SK-N-SH (cell line): Measurements from ENCODE around the gene NPAS3. TPM values are rescaled to one million over a fixed set of nuclear protein-coding genes. Genes with fewer than 3 reads are reported as not detected.

Experiments used
- CTCF ChIA-PET: fragments of 300-600, 350-600 bp; formaldehyde crosslinking; extraction: SDS; loops from one replicate; lab custom pipeline; 2021; lab: Yijun Ruan, JAX
- POLR2A ChIA-PET: fragments of 350-600 bp; sonication (Branson Sonifier 250); formaldehyde crosslinking; extraction: SDS; loops from one replicate; lab custom pipeline; 2020; ENCODE audit warnings: antibody characterized with exemption, inconsistent platforms; lab: Yijun Ruan, JAX
- DNase-seq: peaks from one replicate; pipeline ENCODE4 v3.0.0; 2012
- H2AFZ ChIP-seq: fragments of 200-600 bp; sonication (generic); 2 replicates; pipeline ENCODE4 v1.8.1; 2016; ENCODE audit warnings: antibody characterized with exemption, mild to moderate bottlenecking, low read depth
- H3F3A ChIP-seq: fragments of 200-600 bp; sonication (generic); replicated peaks from 2 replicates; pipeline ENCODE3; 2016; ENCODE audit warnings: antibody characterized with exemption, mild to moderate bottlenecking; ENCODE audit not compliant: insufficient read depth
- H3K27ac ChIP-seq, 2 experiments: fragments of 200-500 bp in 1 of 2; fragments of 200-600 bp in 1 of 2; sonication (Bioruptor generic) in 1 of 2; sonication (generic), shearing (Covaris generic) in 1 of 2; 2 replicates each; pipeline versions ENCODE4 v1.5.1 to v1.6.1; 2014 to 2016; ENCODE audit warnings: low read depth in 2 of 2, inconsistent platforms in 1 of 2, low read length in 1 of 2, mild to moderate bottlenecking in 1 of 2, mixed read lengths in 1 of 2
- H3K27me3 ChIP-seq: fragments of 200-600 bp; sonication (generic), shearing (Covaris generic); 2 replicates; pipeline ENCODE4 v1.6.1; 2016; ENCODE audit warnings: mixed run types; ENCODE audit not compliant: insufficient read depth
- H3K36me3 ChIP-seq, 2 experiments: fragments of 200-500 bp in 1 of 2; fragments of 200-600 bp in 1 of 2; sonication (Bioruptor generic) in 1 of 2; sonication (generic) in 1 of 2; replicated peaks in 1 of 2; 2 replicates each; pipeline versions ENCODE3 to v1.5.1; 2014 to 2016; ENCODE audit warnings: low read length in 1 of 2, mild to moderate bottlenecking in 1 of 2; ENCODE audit not compliant: insufficient read depth in 2 of 2, control insufficient read depth in 1 of 2
- H3K4me1 ChIP-seq, 2 experiments: fragments of 200-500 bp in 1 of 2; fragments of 200-600 bp in 1 of 2; sonication (Bioruptor generic) in 1 of 2; sonication (generic), shearing (Covaris generic) in 1 of 2; 2 replicates each; pipeline versions ENCODE4 v1.5.1 to v1.6.1; 2014 to 2016; ENCODE audit warnings: low read depth in 1 of 2, low read length in 1 of 2, mixed run types in 1 of 2; ENCODE audit not compliant: insufficient read depth in 2 of 2, control insufficient read depth in 1 of 2
- H3K4me2 ChIP-seq: fragments of 200-600 bp; sonication (generic), shearing (Covaris generic); 2 replicates; pipeline ENCODE4 v1.6.1; 2017; ENCODE audit warnings: mixed run types
- H3K4me3 ChIP-seq, 2 experiments: fragments of 200-500 bp in 1 of 2; fragments of 200-600 bp in 1 of 2; sonication (Bioruptor generic) in 1 of 2; sonication (generic), shearing (Covaris generic) in 1 of 2; 2 replicates each; pipeline versions ENCODE4 v1.5.1 to v1.8.1; 2014 to 2016; ENCODE audit warnings: low read depth in 2 of 2, inconsistent platforms in 1 of 2, low read length in 1 of 2, mild to moderate bottlenecking in 1 of 2, mixed read lengths in 1 of 2, moderate library complexity in 1 of 2
- H3K79me2 ChIP-seq: fragments of 200-600 bp; sonication (generic); 2 replicates; pipeline ENCODE4 v1.8.1; 2017; ENCODE audit warnings: mild to moderate bottlenecking; ENCODE audit not compliant: insufficient read depth
- H3K9ac ChIP-seq: fragments of 200-600 bp; sonication (generic); 2 replicates; pipeline ENCODE4 v1.6.1; 2017; ENCODE audit warnings: mixed run types
- H3K9me2 ChIP-seq: fragments of 200-600 bp; sonication (generic); 2 replicates; pipeline ENCODE4 v1.6.1; 2017; ENCODE audit warnings: mixed run types
- H3K9me3 ChIP-seq: fragments of 200-600 bp; sonication (generic); 2 replicates; pipeline ENCODE4 v1.6.1; 2017; ENCODE audit warnings: mixed run types, mild to moderate bottlenecking, moderate library complexity
- H4K20me1 ChIP-seq: fragments of 200-600 bp; sonication (generic); 2 replicates; pipeline ENCODE4 v1.6.1; 2017; ENCODE audit warnings: mild to moderate bottlenecking, mixed run types; ENCODE audit not compliant: insufficient read depth
- CHD2 ChIP-seq: fragments of 150-350 bp; IDR thresholded peaks from 2 replicates; pipeline ENCODE4 v1.6.1; 2018; ENCODE audit warnings: low read length; ENCODE audit not compliant: partially characterized antibody
- ELF1 ChIP-seq: IDR thresholded peaks from 2 replicates; pipeline ENCODE4 v1.4.0; 2012
- EP300 ChIP-seq, 2 experiments: IDR thresholded peaks; 2 replicates each; pipeline versions ENCODE4 v1.4.0 to v1.6.1; 2012; ENCODE audit warnings: borderline replicate concordance in 1 of 2, low read depth in 1 of 2, low read length in 1 of 2
- EZH2phosphoT487 ChIP-seq: fragments of 200-600 bp; sonication (generic); IDR thresholded peaks from 2 replicates; pipeline ENCODE4 v1.6.1; 2017; ENCODE audit warnings: low read depth, mixed run types, mild to moderate bottlenecking, antibody characterized with exemption, moderate library complexity, borderline replicate concordance
- FOSL2 ChIP-seq: IDR thresholded peaks from 2 replicates; pipeline ENCODE4 v1.4.0; 2012; ENCODE audit warnings: low read depth, mild to moderate bottlenecking, moderate library complexity, borderline replicate concordance
- FOXJ3 ChIP-seq: sonication (generic); formaldehyde crosslinking; IDR thresholded peaks from 2 replicates; pipeline ENCODE4 v1.5.1; 2020; ENCODE audit warnings: mild to moderate bottlenecking, missing genetic modification reagents
- FOXM1 ChIP-seq: IDR thresholded peaks from 2 replicates; pipeline ENCODE4 v1.4.0; 2012; ENCODE audit warnings: low read depth, mild to moderate bottlenecking
- GATA2 ChIP-seq: sonication (generic); formaldehyde crosslinking; IDR thresholded peaks from 2 replicates; pipeline ENCODE4 v1.5.0; 2020; ENCODE audit warnings: mild to moderate bottlenecking, missing genetic modification reagents
- JUND ChIP-seq: IDR thresholded peaks from 2 replicates; pipeline ENCODE4 v1.4.0; 2012
- MXI1 ChIP-seq: IDR thresholded peaks from 2 replicates; pipeline ENCODE4 v1.6.1; 2012; ENCODE audit warnings: mild to moderate bottlenecking, low read depth, low read length, improper control_type of control experiment
- NFIC ChIP-seq: IDR thresholded peaks from 2 replicates; pipeline ENCODE4 v1.4.0; 2012; ENCODE audit warnings: borderline replicate concordance
- NRF1 ChIP-seq: IDR thresholded peaks from 2 replicates; pipeline ENCODE4 v1.6.1; 2012; ENCODE audit warnings: low read depth, mild to moderate bottlenecking, low read length
- PBX3 ChIP-seq: IDR thresholded peaks from 2 replicates; pipeline ENCODE4; 2012
- POLR2AphosphoS5 ChIP-seq: IDR thresholded peaks from 2 replicates; pipeline ENCODE4 v1.6.1; 2012; ENCODE audit warnings: low read depth, low read length
- RAD21 ChIP-seq: IDR thresholded peaks from 2 replicates; pipeline ENCODE4 v1.6.1; 2012; ENCODE audit warnings: mild to moderate bottlenecking, low read length
- RCOR1 ChIP-seq: fragments of 150-350 bp; IDR thresholded peaks from 2 replicates; pipeline ENCODE4 v1.6.1; 2017; ENCODE audit warnings: antibody characterized with exemption, low read length
- REST ChIP-seq: IDR thresholded peaks from 2 replicates; pipeline ENCODE4 v1.6.1; 2012; ENCODE audit warnings: mild to moderate bottlenecking, low read depth, low read length, moderate library complexity
- SIN3A ChIP-seq: IDR thresholded peaks from 2 replicates; pipeline ENCODE4 v1.6.1; 2012; ENCODE audit warnings: low read depth, mild to moderate bottlenecking, low read length, moderate library complexity, borderline replicate concordance
- SMC3 ChIP-seq: IDR thresholded peaks from 2 replicates; pipeline ENCODE4 v1.6.1; 2012; ENCODE audit warnings: low read depth, low read length, improper control_type of control experiment
- TCF12 ChIP-seq: IDR thresholded peaks from 2 replicates; pipeline ENCODE4 v1.4.0; 2012
- USF1 ChIP-seq: IDR thresholded peaks from 2 replicates; pipeline ENCODE4 v1.4.0; 2012; ENCODE audit warnings: low read depth, borderline replicate concordance
- USF2 ChIP-seq: fragments of 150-350 bp; IDR thresholded peaks from 2 replicates; pipeline ENCODE4 v1.6.1; 2017; ENCODE audit warnings: antibody characterized with exemption, low read length, low read depth, borderline replicate concordance
- ZBTB33 ChIP-seq: IDR thresholded peaks from 2 replicates; pipeline ENCODE4 v1.4.0; 2012; ENCODE audit warnings: low read depth, borderline replicate concordance
- WGBS: methylation state at CpG from one replicate; pipeline ENCODE4 v1.1.6; 2017; ENCODE audit warnings: low lambda C conversion rate; 5-methylcytosine and 5-hydroxymethylcytosine counted together
- polyA plus RNA-seq, 3 experiments: library from polyadenylated mRNA; depleted of rRNA; stranded (reverse); fragments of >200 nt; gene quantifications; 2 replicates each; pipeline ENCODE4 v1.2.3, GENCODE V29; 2012

NPAS3 gene
- polyA plus RNA-seq, 1 of the 3 experiments (the other 2 are of a cell fraction): 4.3 TPM

- Histone ChIP-seq H3K27me3 (no peaks in the 10 kb centered on the region), H3K27ac (peak overlapping the region in 1 of 2 experiments; percentile 61; a peak in 3 of 4 replicates), H3K4me1 (peaks cover 0 to 4% of the 10 kb centered on the region in 2 experiments; a peak in 3 of 4 replicates), H3K9me2 (no peaks in the 10 kb centered on the region), H3K36me3 (no peaks in the 10 kb centered on the region), H3F3A (peaks cover 8% of the 10 kb centered on the region), H3K79me2 (no peaks in the 10 kb centered on the region), H3K4me2 (peak overlapping the region; percentile 22; the same call in 1 of the 2 replicates), H4K20me1 (no peaks in the 10 kb centered on the region), H3K4me3 (no peak overlapping the region), H3K9ac (no peak overlapping the region; the same call in 1 of the 2 replicates), H3K9me3 (no peaks in the 10 kb centered on the region), H2AFZ (peak overlapping the region; percentile 41; the same call in 1 of the 2 replicates)
- WGBS: 47% methylated on average over 4 of the region's 4 CpGs
- no peak for DNase-seq
- POLR2A ChIA-PET: no interaction called here
- CTCF ChIA-PET: interaction anchor here (0.9 kb wide), 1 partner anchor 36 kb away, joined by 3 read pairs; no protein-coding TSS in a partner anchor
- TF ChIP-seq ZBTB33 (no peak), PBX3 (peak; percentile 65), GATA2 (no peak), NRF1 (no peak), USF2 (no peak), FOXJ3 (no peak), REST (no peak), EP300 (IDR thresholded peaks at IDR 0.05; ENCODE audit: borderline replicate concordance in 1 of 2, low read depth in 1 of 2, low read length in 1 of 2) (0 out of 4 replicates have a peak, but pooled peaks of 1 of the 2 experiments have one; percentile 7), SMC3 (no peak), CHD2 (no peak), SIN3A (no peak), POLR2AphosphoS5 (no peak), NFIC (no peak; the same call in 1 of the 2 replicates), TCF12 (peak; percentile 56), USF1 (no peak), MXI1 (no peak), FOXM1 (no peak), RCOR1 (no peak), RAD21 (0 out of 2 replicates have a peak, but pooled peaks have one; percentile 10), ELF1 (no peak), FOSL2 (peak; percentile 32), EZH2phosphoT487 (no peak), JUND (0 out of 2 replicates have a peak, but pooled peaks have one; percentile 16)
These were observed 573.4 kb downstream of the NPAS3 start for GRCh38 chr14:33511851-33512640.
